H9 (cell line): ENCODE measurements around the gene DPP8. TPM values are rescaled to one million over a fixed set of nuclear protein-coding genes. Genes with fewer than 3 reads are reported as not detected.

ENCODE experiments used
- DNase-seq: peaks from one replicate; pipeline ENCODE4 v3.0.0-alpha.2; 2017
- H2AFZ ChIP-seq: one replicate; pipeline ENCODE4 v1.6.1; 2013; ENCODE audit warnings: mild to moderate bottlenecking, low read length, control low read depth, moderate library complexity
- H2AK5ac ChIP-seq: 2 replicates; pipeline ENCODE4 v1.6.1; 2013; ENCODE audit warnings: low read length, control low read depth, mixed read lengths; ENCODE audit not compliant: insufficient read length
- H2BK120ac ChIP-seq: one replicate; pipeline ENCODE4 v1.6.1; 2013; ENCODE audit warnings: low read depth, mild to moderate bottlenecking, low read length, control low read depth, inconsistent platforms; ENCODE audit not compliant: poor library complexity, severe bottlenecking
- H2BK12ac ChIP-seq: 2 replicates; pipeline ENCODE4 v1.6.1; 2013; ENCODE audit warnings: low read length, control low read depth, mixed read lengths, low read depth; ENCODE audit not compliant: insufficient read length
- H2BK15ac ChIP-seq: 2 replicates; pipeline ENCODE4 v1.6.1; 2013; ENCODE audit warnings: low read depth, low read length, control low read depth
- H2BK20ac ChIP-seq: one replicate; pipeline ENCODE4 v1.6.1; 2013; ENCODE audit warnings: low read depth, mild to moderate bottlenecking, low read length, control low read depth, inconsistent platforms; ENCODE audit not compliant: poor library complexity, severe bottlenecking
- H2BK5ac ChIP-seq: 2 replicates; pipeline ENCODE4 v1.6.1; 2013; ENCODE audit warnings: low read length, control low read depth, mixed read lengths; ENCODE audit not compliant: insufficient read length
- H3K14ac ChIP-seq: 2 replicates; pipeline ENCODE4 v1.6.1; 2013; ENCODE audit warnings: low read length, control low read depth; ENCODE audit not compliant: insufficient read depth
- H3K18ac ChIP-seq: 2 replicates; pipeline ENCODE4 v1.6.1; 2013; ENCODE audit warnings: low read depth, mild to moderate bottlenecking, mixed read lengths, low read length, control low read depth; ENCODE audit not compliant: insufficient read length
- H3K23ac ChIP-seq: 2 replicates; pipeline ENCODE4 v1.6.1; 2013; ENCODE audit warnings: low read length, control low read depth, mixed read lengths, low read depth; ENCODE audit not compliant: insufficient read length
- H3K23me2 ChIP-seq: 2 replicates; pipeline ENCODE4 v1.6.1; 2013; ENCODE audit warnings: low read depth, mild to moderate bottlenecking, mixed read lengths, low read length, control low read depth; ENCODE audit not compliant: insufficient read length, poor library complexity, severe bottlenecking
- H3K27ac ChIP-seq: 2 replicates; pipeline ENCODE4 v1.5.1; 2013; ENCODE audit warnings: low read length, control low read depth, mixed read lengths, low read depth; ENCODE audit not compliant: insufficient read length
- H3K27me3 ChIP-seq: 2 replicates; pipeline ENCODE4 v1.6.1; 2013; ENCODE audit warnings: low read length, control low read depth, inconsistent platforms; ENCODE audit not compliant: insufficient read depth
- H3K4ac ChIP-seq: 2 replicates; pipeline ENCODE4 v1.6.1; 2013; ENCODE audit warnings: low read depth, mild to moderate bottlenecking, control low read depth, inconsistent platforms, low read length, moderate library complexity
- H3K4me1 ChIP-seq: 2 replicates; pipeline ENCODE4 v1.6.1; 2013; ENCODE audit warnings: low read length, control low read depth, inconsistent platforms; ENCODE audit not compliant: insufficient read depth
- H3K4me2 ChIP-seq: 2 replicates; pipeline ENCODE4 v1.6.1; 2013; ENCODE audit warnings: low read length, control low read depth, mixed read lengths; ENCODE audit not compliant: insufficient read length, insufficient read depth
- H3K56ac ChIP-seq: 2 replicates; pipeline ENCODE4 v1.6.1; 2013; ENCODE audit warnings: low read depth, mild to moderate bottlenecking, mixed read lengths, low read length, control low read depth; ENCODE audit not compliant: insufficient read length
- H3K79me1 ChIP-seq: 2 replicates; pipeline ENCODE4 v1.6.1; 2013; ENCODE audit warnings: low read depth, mild to moderate bottlenecking, moderate library complexity, low read length, control low read depth, inconsistent platforms; ENCODE audit not compliant: insufficient read depth, poor library complexity, severe bottlenecking
- H3K79me2 ChIP-seq: 2 replicates; pipeline ENCODE4 v1.6.1; 2013; ENCODE audit warnings: low read length, control low read depth, inconsistent platforms; ENCODE audit not compliant: insufficient read depth
- H3K9ac ChIP-seq: 2 replicates; pipeline ENCODE4 v1.6.1; 2013; ENCODE audit warnings: low read length, control low read depth, mixed read lengths; ENCODE audit not compliant: insufficient read length; ENCODE audit errors: extremely low read depth
- H3K9me3 ChIP-seq: one replicate; pipeline ENCODE4 v1.6.1; 2013; ENCODE audit warnings: low read depth, low read length, inconsistent platforms; ENCODE audit not compliant: control insufficient read depth
- H3T11ph ChIP-seq: one replicate; pipeline ENCODE4 v1.6.1; 2013; ENCODE audit warnings: mild to moderate bottlenecking, low read length, control low read depth, inconsistent platforms
- H4K20me1 ChIP-seq: one replicate; pipeline ENCODE4 v1.6.1; 2013; ENCODE audit not compliant: control insufficient read depth, insufficient read length, insufficient read depth
- H4K5ac ChIP-seq: 2 replicates; pipeline ENCODE4 v1.6.1; 2013; ENCODE audit warnings: low read depth, mild to moderate bottlenecking, mixed read lengths, low read length, control low read depth; ENCODE audit not compliant: insufficient read length
- H4K8ac ChIP-seq: replicated peaks from 2 replicates; pipeline ENCODE4 v1.6.1; 2013; ENCODE audit warnings: low read length, control low read depth, mixed read lengths, low read depth; ENCODE audit not compliant: insufficient read length
- H4K91ac ChIP-seq: 2 replicates; pipeline ENCODE4 v1.6.1; 2013; ENCODE audit warnings: low read depth, mild to moderate bottlenecking, moderate library complexity, mixed read lengths, low read length, control low read depth; ENCODE audit not compliant: insufficient read length
- H3K27ac Mint-ChIP-seq, 3 experiments: 2 replicates in 2 of 3; 3 replicates in 1 of 3; pipeline ENCODE4 v1.8.0; 2020 to 2021; ENCODE audit warnings: mixed read lengths in 3 of 3, mild to moderate bottlenecking in 1 of 3, moderate library complexity in 1 of 3
- H3K27me3 Mint-ChIP-seq: 2 replicates; pipeline ENCODE4 v1.8.0; 2021; ENCODE audit warnings: low read depth, mild to moderate bottlenecking, moderate library complexity, mixed read lengths
- H3K36me3 Mint-ChIP-seq, 3 experiments: 2 replicates in 2 of 3; 3 replicates in 1 of 3; pipeline ENCODE4 v1.8.0; 2020 to 2021; ENCODE audit warnings: low read depth in 3 of 3, mixed read lengths in 3 of 3; ENCODE audit not compliant: insufficient read depth in 1 of 3
- H3K4me1 Mint-ChIP-seq, 2 experiments: 2 replicates each; pipeline ENCODE4 v1.8.0; 2020; ENCODE audit warnings: mixed read lengths in 2 of 2
- H3K4me3 Mint-ChIP-seq, 2 experiments: 2 replicates in 1 of 2; 3 replicates in 1 of 2; pipeline ENCODE4 v1.8.0; 2020 to 2021; ENCODE audit warnings: mild to moderate bottlenecking in 2 of 2, mixed read lengths in 2 of 2, moderate library complexity in 1 of 2
- H3K9me3 Mint-ChIP-seq, 2 experiments: 2 replicates in 1 of 2; 3 replicates in 1 of 2; pipeline ENCODE4 v1.8.0; 2020; ENCODE audit warnings: mild to moderate bottlenecking in 2 of 2, mixed read lengths in 2 of 2, moderate library complexity in 1 of 2
- CTCF ChIP-seq: fragments of 200-600 bp; sonication (generic); conservative IDR thresholded peaks from 3 replicates; pipeline ENCODE4 v1.8.0; 2021; ENCODE audit warnings: antibody characterized with exemption, mild to moderate bottlenecking
- WGBS: extraction: QIAGEN DNeasy Blood & Tissue Kit; methylation state at CpG from one replicate; pipeline ENCODE4 v1.1.7; 2013; ENCODE audit warnings: missing lambda C conversion rate, low lambda C conversion rate, mixed read lengths; ENCODE audit not compliant: insufficient read length; ENCODE audit errors: extremely low coverage; 5-methylcytosine and 5-hydroxymethylcytosine counted together
- total RNA-seq: library from RNA; stranded (reverse); gene quantifications from 2 replicates; pipeline ENCODE4 v1.2.1, GENCODE V29; 2021

DPP8 gene
- total RNA-seq, 1 experiment from 2014 or later = 26.6 TPM

GRCh38 chr15:65556622-65557021, 39.1 kb upstream of the DPP8 start:
- WGBS = no CpG with 5 or more reads among the region's 7 CpGs
- H3K4me2 ChIP-seq = no peak overlapping the region
- no peaks in the 10 kb centered on the region for H3K27me3 Mint-ChIP-seq
- H3K4me3 Mint-ChIP-seq = no peak overlapping the region; a peak in 1 of 5 replicates
- no peak overlapping the region for H3K23ac ChIP-seq
- no peak overlapping the region for H2BK12ac ChIP-seq
- H4K5ac ChIP-seq = no peak overlapping the region
- H3K79me2 ChIP-seq = no peaks in the 10 kb centered on the region
- no peaks in the 10 kb centered on the region for H3K9me3 Mint-ChIP-seq
- no peak overlapping the region for H2BK15ac ChIP-seq
- H2AK5ac ChIP-seq = no peak overlapping the region
- DNase-seq = no peak
- H3K4me1 ChIP-seq = no peaks in the 10 kb centered on the region
- H4K8ac ChIP-seq = no peak overlapping the region
- H2BK120ac ChIP-seq = no peak overlapping the region
- H3K14ac ChIP-seq = no peak overlapping the region
- H2BK20ac ChIP-seq = no peak overlapping the region
- H3K4ac ChIP-seq = no peak overlapping the region
- no peaks in the 10 kb centered on the region for H4K20me1 ChIP-seq
- H3K56ac ChIP-seq = no peak overlapping the region
- no peaks in the 10 kb centered on the region for H3K27me3 ChIP-seq
- H4K91ac ChIP-seq = no peak overlapping the region
- H3K18ac ChIP-seq = no peak overlapping the region
- no peak overlapping the region for H2AFZ ChIP-seq
- no peaks in the 10 kb centered on the region for H3K9me3 ChIP-seq
- H3K27ac ChIP-seq = no peak overlapping the region
- H3K4me1 Mint-ChIP-seq = no peaks in the 10 kb centered on the region
- no peak overlapping the region for H3T11ph ChIP-seq
- peak overlapping the region in 2 of 3 experiments; percentile 39 to 78; a peak in 1 of 7 replicates for H3K27ac Mint-ChIP-seq
- H3K9ac ChIP-seq = no peak overlapping the region
- no peaks in the 10 kb centered on the region for H3K23me2 ChIP-seq
- peaks cover 2% of the 10 kb centered on the region for H3K79me1 ChIP-seq
- no peak overlapping the region for H2BK5ac ChIP-seq
- H3K36me3 Mint-ChIP-seq = peaks cover 56 to 85% (median 80%) of the 10 kb centered on the region in 3 experiments; a peak in 6 of 7 replicates
- TF ChIP-seq CTCF = no peak
